ENCODE results near the gene SCOC.

DNA sequence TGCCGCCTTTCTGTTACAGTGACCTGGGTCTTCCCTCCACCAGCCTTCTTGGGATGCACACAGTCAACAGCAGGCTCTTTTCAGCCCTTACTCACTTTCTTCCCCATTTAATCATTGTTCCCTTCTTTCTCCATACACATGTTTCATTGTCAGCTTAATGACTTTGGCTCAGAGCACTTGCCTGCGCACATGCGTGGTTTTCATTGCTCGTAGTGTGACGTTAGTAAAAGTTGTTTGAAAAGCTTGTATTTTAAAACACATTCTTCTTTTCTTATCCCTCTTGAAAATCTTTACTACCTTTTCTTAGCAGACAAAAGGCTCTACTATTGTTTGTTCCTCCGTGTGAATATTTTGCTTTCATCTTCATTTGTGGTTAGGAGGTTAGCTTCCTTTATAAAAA is 19.7 kb upstream of the SCOC start:
- TF ChIP-seq, protein P1, sequence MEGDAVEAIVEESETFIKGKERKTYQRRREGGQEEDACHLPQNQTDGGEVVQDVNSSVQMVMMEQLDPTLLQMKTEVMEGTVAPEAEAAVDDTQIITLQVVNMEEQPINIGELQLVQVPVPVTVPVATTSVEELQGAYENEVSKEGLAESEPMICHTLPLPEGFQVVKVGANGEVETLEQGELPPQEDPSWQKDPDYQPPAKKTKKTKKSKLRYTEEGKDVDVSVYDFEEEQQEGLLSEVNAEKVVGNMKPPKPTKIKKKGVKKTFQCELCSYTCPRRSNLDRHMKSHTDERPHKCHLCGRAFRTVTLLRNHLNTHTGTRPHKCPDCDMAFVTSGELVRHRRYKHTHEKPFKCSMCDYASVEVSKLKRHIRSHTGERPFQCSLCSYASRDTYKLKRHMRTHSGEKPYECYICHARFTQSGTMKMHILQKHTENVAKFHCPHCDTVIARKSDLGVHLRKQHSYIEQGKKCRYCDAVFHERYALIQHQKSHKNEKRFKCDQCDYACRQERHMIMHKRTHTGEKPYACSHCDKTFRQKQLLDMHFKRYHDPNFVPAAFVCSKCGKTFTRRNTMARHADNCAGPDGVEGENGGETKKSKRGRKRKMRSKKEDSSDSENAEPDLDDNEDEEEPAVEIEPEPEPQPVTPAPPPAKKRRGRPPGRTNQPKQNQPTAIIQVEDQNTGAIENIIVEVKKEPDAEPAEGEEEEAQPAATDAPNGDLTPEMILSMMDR (conservative IDR thresholded peaks at IDR 0.05; ENCODE audit: low read depth, low read length): no peak
- TF ChIP-seq EZH2 (IDR thresholded peaks at IDR 0.05; ENCODE audit: borderline replicate concordance, low read depth, low read length, poor library complexity, severe bottlenecking): no peak
